T-cell (primary cell): Measurements from ENCODE around the gene TRIM32. TPM values are rescaled to one million over a fixed set of nuclear protein-coding genes. Genes with fewer than 3 reads are reported as not detected.

Experiments
- ATAC-seq, 4 experiments: fragments of 200-7000 bp in 3 of 4; fragments of 150-1000 bp in 1 of 4; cut with Tn5 transposase; replicated peaks in 1 of 4; 1 replicate in 3 of 4; 2 replicates in 1 of 4; pipeline ENCODE4 v1.10.0; 2021; ENCODE audit warnings: moderate library complexity in 3 of 4, mild to moderate bottlenecking in 2 of 4, moderate number of reproducible peaks in 1 of 4
- CTCF ChIA-PET, 2 donors: fragments of 300-600 bp; sonication (Branson Sonifier 250); formaldehyde crosslinking; loops; one replicate each; lab custom pipeline; 2022; ENCODE audit warnings: antibody characterized with exemption in 2 of 2; lab: Charles Lee
- POLR2A ChIA-PET, 2 donors: fragments of 300-600 bp; sonication (Branson Sonifier 250); formaldehyde crosslinking; loops; one replicate each; lab custom pipeline; 2022; ENCODE audit warnings: antibody characterized with exemption in 2 of 2; lab: Charles Lee
- DNase-seq, 35 experiments: peaks; one replicate each; pipeline versions ENCODE4 v3.0.0 to v3.0.0-alpha.2; 2013 to 2023
- H3K27ac ChIP-seq: one replicate; pipeline ENCODE4 v1.5.1; 2013; ENCODE audit warnings: low read length
- H3K27me3 ChIP-seq, 2 experiments: replicated peaks in 1 of 2; 1 replicate in 1 of 2; 2 replicates in 1 of 2; pipeline versions ENCODE4 v1.6.1 to v1.7.0; 2013; ENCODE audit warnings: low read length in 1 of 2, mixed read lengths in 1 of 2; ENCODE audit not compliant: control insufficient read depth in 2 of 2, insufficient read depth in 2 of 2; ENCODE audit errors: extremely low read depth in 1 of 2
- H3K36me3 ChIP-seq, 2 donors: 1 replicate in 1 of 2; 2 replicates in 1 of 2; pipeline versions ENCODE4 v1.6.1 to v1.7.0; 2013; ENCODE audit warnings: low read length in 1 of 2; ENCODE audit not compliant: control insufficient read depth in 2 of 2, insufficient read depth in 1 of 2; ENCODE audit errors: extremely low read depth in 1 of 2
- H3K4me1 ChIP-seq, 2 experiments: 1 replicate in 1 of 2; 2 replicates in 1 of 2; pipeline versions ENCODE4 v1.6.1 to v1.7.0; 2013; ENCODE audit warnings: low read length in 2 of 2, mixed read lengths in 1 of 2; ENCODE audit not compliant: insufficient read depth in 2 of 2, control insufficient read depth in 1 of 2; ENCODE audit errors: extremely low read depth in 1 of 2
- H3K4me3 ChIP-seq, 2 donors: 1 replicate in 1 of 2; 2 replicates in 1 of 2; pipeline versions ENCODE4 v1.5.1 to v1.7.0; 2013; ENCODE audit warnings: mild to moderate bottlenecking in 2 of 2, low read length in 1 of 2, moderate library complexity in 1 of 2; ENCODE audit not compliant: control insufficient read depth in 1 of 2; ENCODE audit errors: extremely low read depth in 1 of 2
- H3K9me3 ChIP-seq: 2 replicates; pipeline ENCODE4 v1.7.0; 2013
- H3K27ac Mint-ChIP-seq, 2 donors: one replicate each; pipeline ENCODE4 v1.8.0; 2020 to 2021; ENCODE audit warnings: mild to moderate bottlenecking in 2 of 2, mixed read lengths in 2 of 2
- H3K27me3 Mint-ChIP-seq, 2 donors: one replicate each; pipeline ENCODE4 v1.8.0; 2021 to 2022; ENCODE audit warnings: mixed read lengths in 2 of 2
- H3K36me3 Mint-ChIP-seq: one replicate; pipeline ENCODE4 v1.8.0; 2021; ENCODE audit warnings: mixed read lengths
- H3K4me1 Mint-ChIP-seq, 3 donors: one replicate each; pipeline ENCODE4 v1.8.0; 2020 to 2022; ENCODE audit warnings: mixed read lengths in 3 of 3, mild to moderate bottlenecking in 1 of 3
- H3K4me3 Mint-ChIP-seq, 3 donors: one replicate each; pipeline ENCODE4 v1.8.0; 2020 to 2022; ENCODE audit warnings: mild to moderate bottlenecking in 3 of 3, mixed read lengths in 3 of 3, moderate library complexity in 3 of 3
- H3K9me3 Mint-ChIP-seq, 3 donors: one replicate each; pipeline ENCODE4 v1.8.0; 2020 to 2022; ENCODE audit warnings: mixed read lengths in 3 of 3
- WGBS: methylation state at CpG from one replicate; pipeline ENCODE4 v1.1.5; 2013; ENCODE audit warnings: missing lambda C conversion rate; ENCODE audit not compliant: insufficient coverage; 5-methylcytosine and 5-hydroxymethylcytosine counted together
- total RNA-seq, 35 experiments: library from RNA in 6 of 35; stranded (reverse) in 6 of 35; fragments of 120-200 nt in 1 of 35; gene quantifications; one replicate each; pipeline versions ENCODE4 v1.2.1 to v1.2.4 and lab custom pipeline; 2013 to 2026

Gene TRIM32
- total RNA-seq, 5 donors from 2014 or later (not counting 1 experiment from before 2014, with no cell fraction given), result 7.7 to 23.4 (median 19.8) TPM

GRCh38 chr9:116693233-116693731, 6.2 kb downstream of the TRIM32 start:
- peaks cover 71 to 77% (median 72%) of the 10 kb centered on the region in 3 donors for H3K4me1 Mint-ChIP-seq
- H3K4me3 ChIP-seq, result no peak overlapping the region
- H3K27me3 ChIP-seq, result no peaks in the 10 kb centered on the region
- 86% methylated on average over 2 of the region's 2 CpGs for WGBS
- peaks cover 4 to 9% of the 10 kb centered on the region in 2 donors for H3K36me3 ChIP-seq
- POLR2A ChIA-PET, result no interaction called here
- peaks cover 26% of the 10 kb centered on the region for H3K36me3 Mint-ChIP-seq
- no peaks in the 10 kb centered on the region for H3K9me3 ChIP-seq
- no peak overlapping the region for H3K4me3 Mint-ChIP-seq
- no peak for ATAC-seq
- H3K9me3 Mint-ChIP-seq, result no peaks in the 10 kb centered on the region
- CTCF ChIA-PET, result no interaction called here
- H3K27ac Mint-ChIP-seq, result no peak overlapping the region
- H3K27me3 Mint-ChIP-seq, result no peaks in the 10 kb centered on the region
- peaks cover 0 to 12% of the 10 kb centered on the region in 2 experiments for H3K4me1 ChIP-seq
- no peak for DNase-seq
- H3K27ac ChIP-seq, result no peak overlapping the region

GRCh38 chr9:116694785-116695291, 7.7 kb downstream of the TRIM32 start:
- H3K4me1 ChIP-seq, result peaks cover 0 to under 1% of the 10 kb centered on the region in 2 experiments
- H3K27ac Mint-ChIP-seq, result no peak overlapping the region
- no peaks in the 10 kb centered on the region for H3K9me3 Mint-ChIP-seq
- no peaks in the 10 kb centered on the region for H3K27me3 Mint-ChIP-seq
- WGBS, result no CpG with 5 or more reads among the region's 4 CpGs
- H3K36me3 Mint-ChIP-seq, result peaks cover 41% of the 10 kb centered on the region
- peaks cover 19 to 25% of the 10 kb centered on the region in 2 donors for H3K36me3 ChIP-seq
- H3K4me3 ChIP-seq, result no peak overlapping the region
- no peaks in the 10 kb centered on the region for H3K9me3 ChIP-seq
- H3K27ac ChIP-seq, result no peak overlapping the region
- peaks cover 57 to 62% (median 59%) of the 10 kb centered on the region in 3 donors for H3K4me1 Mint-ChIP-seq
- ATAC-seq, result no peak
- POLR2A ChIA-PET, result interaction anchor here in 1 of 2 donors (0.6 kb wide), 1 partner anchor 33 kb away, joined by 4 read pairs; no protein-coding TSS in a partner anchor
- CTCF ChIA-PET, result no interaction called here
- H3K4me3 Mint-ChIP-seq, result no peak overlapping the region
- DNase-seq, result no peak
- H3K27me3 ChIP-seq, result no peaks in the 10 kb centered on the region

GRCh38 chr9:116695438-116695837, 8.3 kb downstream of the TRIM32 start:
- POLR2A ChIA-PET, result no interaction called here
- no peak overlapping the region for H3K27ac Mint-ChIP-seq
- ATAC-seq, result no peak

GRCh38 chr9:116697362-116697761, 10.3 kb downstream of the TRIM32 start:
- peaks cover 0 to 5% (median 1%) of the 10 kb centered on the region in 3 donors for H3K9me3 Mint-ChIP-seq
- Histone ChIP-seq H3K4me1 (peaks cover 0 to 13% of the 10 kb centered on the region in 2 experiments), H3K27ac (no peak overlapping the region), H3K4me3 (no peak overlapping the region), H3K27me3 (no peaks in the 10 kb centered on the region), H3K9me3 (no peaks in the 10 kb centered on the region), H3K36me3 (peaks cover 19 to 30% of the 10 kb centered on the region in 2 donors)
- CTCF ChIA-PET, result no interaction called here
- peaks cover 64% of the 10 kb centered on the region for H3K36me3 Mint-ChIP-seq
- ATAC-seq (no peak), DNase-seq (no peak)
- POLR2A ChIA-PET, result interaction anchor here in 1 of 2 donors (0.5 to 0.6 kb wide), 2 partner anchors 24 to 1671 kb away, joined by 3 to 4 read pairs; no protein-coding TSS in a partner anchor
- H3K4me1 Mint-ChIP-seq, result peaks cover 55 to 63% (median 62%) of the 10 kb centered on the region in 3 donors
- H3K27me3 Mint-ChIP-seq, result no peaks in the 10 kb centered on the region
- WGBS, result no CpG with 5 or more reads among the region's 1 CpG
- H3K27ac Mint-ChIP-seq, result no peak overlapping the region
- H3K4me3 Mint-ChIP-seq, result no peak overlapping the region

More at GRCh38 chr9:116695438-116695837, 8.3 kb downstream of the TRIM32 start:
- 86% methylated on average over 1 of the region's 3 CpGs for WGBS
- Histone ChIP-seq H3K9me3 (no peaks in the 10 kb centered on the region), H3K27ac (no peak overlapping the region), H3K4me1 (no peaks in the 10 kb centered on the region), H3K4me3 (no peak overlapping the region), H3K27me3 (no peaks in the 10 kb centered on the region), H3K36me3 (peaks cover 19 to 30% of the 10 kb centered on the region in 2 donors)
- Mint-ChIP-seq H3K9me3 (no peaks in the 10 kb centered on the region), H3K4me3 (no peak overlapping the region), H3K36me3 (peaks cover 47% of the 10 kb centered on the region), H3K4me1 (peaks cover 51 to 61% (median 61%) of the 10 kb centered on the region in 3 donors), H3K27me3 (no peaks in the 10 kb centered on the region)
- DNase-seq, result no peak
- CTCF ChIA-PET, result no interaction called here

GRCh38 chr9:116697887-116698286, 10.8 kb downstream of the TRIM32 start:
- Mint-ChIP-seq H3K27ac (no peak overlapping the region), H3K4me3 (no peak overlapping the region), H3K27me3 (no peaks in the 10 kb centered on the region), H3K9me3 (peaks cover 0 to 5% (median 2%) of the 10 kb centered on the region in 3 donors), H3K36me3 (peaks cover 67% of the 10 kb centered on the region), H3K4me1 (peaks cover 53 to 60% (median 59%) of the 10 kb centered on the region in 3 donors)
- Histone ChIP-seq H3K27me3 (no peaks in the 10 kb centered on the region), H3K4me3 (no peak overlapping the region), H3K36me3 (peaks cover 19 to 30% of the 10 kb centered on the region in 2 donors), H3K27ac (no peak overlapping the region), H3K9me3 (no peaks in the 10 kb centered on the region), H3K4me1 (peaks cover 0 to 13% of the 10 kb centered on the region in 2 experiments)
- ChIA-PET POLR2A (interaction anchor here in 1 of 2 donors (0.5 to 0.6 kb wide), 2 partner anchors 25 to 1671 kb away, joined by 3 to 4 read pairs; no protein-coding TSS in a partner anchor), CTCF (no interaction called here)
- DNase-seq, result no peak
- WGBS, result 100% methylated on average over 12 of the region's 16 CpGs
- no peak for ATAC-seq

GRCh38 chr9:116700279-116700678, 13.2 kb downstream of the TRIM32 start:
- H3K9me3 Mint-ChIP-seq, result peaks cover 0 to 5% (median 2%) of the 10 kb centered on the region in 3 donors
- H3K4me3 ChIP-seq, result no peak overlapping the region
- H3K27me3 ChIP-seq, result no peaks in the 10 kb centered on the region
- ATAC-seq (no peak), DNase-seq (no peak)
- H3K27ac Mint-ChIP-seq, result no peak overlapping the region
- H3K36me3 Mint-ChIP-seq, result peaks cover 69% of the 10 kb centered on the region
- H3K4me1 ChIP-seq, result peaks cover 0 to 13% of the 10 kb centered on the region in 2 experiments
- H3K4me1 Mint-ChIP-seq, result peaks cover 40 to 45% (median 41%) of the 10 kb centered on the region in 3 donors
- no peak overlapping the region for H3K27ac ChIP-seq
- peaks cover 19 to 30% of the 10 kb centered on the region in 2 donors for H3K36me3 ChIP-seq
- 100% methylated on average over 1 of the region's 1 CpG for WGBS
- ChIA-PET POLR2A (no interaction called here), CTCF (no interaction called here)
- no peaks in the 10 kb centered on the region for H3K27me3 Mint-ChIP-seq
- no peaks in the 10 kb centered on the region for H3K9me3 ChIP-seq
- H3K4me3 Mint-ChIP-seq, result no peak overlapping the region
